SU-DHL-6 (cell line): ENCODE measurements around the gene PRR23A.

ENCODE experiments used
- H2AFZ ChIP-seq: fragments of 200-600 bp; sonication (generic); 2 replicates; pipeline ENCODE4 v1.6.1; 2014; ENCODE audit warnings: low read depth, mild to moderate bottlenecking, moderate library complexity, mixed read lengths, antibody characterized with exemption, low read length; ENCODE audit not compliant: severe bottlenecking
- H3F3A ChIP-seq: fragments of 200-600 bp; shearing (Covaris generic); 2 replicates; pipeline ENCODE4 v1.6.0; 2016; ENCODE audit warnings: antibody characterized with exemption, mild to moderate bottlenecking; ENCODE audit not compliant: insufficient read depth
- H3K27ac ChIP-seq: fragments of 200-600 bp; sonication (generic); 2 replicates; pipeline ENCODE4 v1.5.1; 2016; ENCODE audit warnings: low read depth, mild to moderate bottlenecking, low read length, moderate library complexity, mixed read lengths
- H3K27me3 ChIP-seq: fragments of 200-600 bp; sonication (generic), shearing (Covaris generic); 2 replicates; pipeline ENCODE4 v1.6.0; 2014; ENCODE audit warnings: mild to moderate bottlenecking, low read length
- H3K36me3 ChIP-seq: fragments of 200-600 bp; sonication (generic); 2 replicates; pipeline ENCODE4 v1.6.1; 2014; ENCODE audit warnings: mild to moderate bottlenecking, low read length, mixed read lengths
- H3K4me2 ChIP-seq: fragments of 300-600, 200-600 bp; shearing (Covaris generic), sonication (generic); 2 replicates; pipeline ENCODE4 v1.6.0; 2014; ENCODE audit warnings: low read length, low read depth, mild to moderate bottlenecking; ENCODE audit not compliant: poor library complexity, severe bottlenecking
- H3K4me3 ChIP-seq: fragments of 200-600 bp; sonication (generic); 2 replicates; pipeline ENCODE4 v1.5.1; 2014; ENCODE audit warnings: antibody characterized with exemption, low read length, mild to moderate bottlenecking, mixed read lengths; ENCODE audit not compliant: insufficient read depth, poor library complexity, severe bottlenecking
- H3K79me2 ChIP-seq: fragments of 200-600 bp; sonication (generic); 2 replicates; pipeline ENCODE4 v1.6.1; 2014; ENCODE audit warnings: mild to moderate bottlenecking, low read length, moderate library complexity; ENCODE audit not compliant: insufficient read depth
- H3K9ac ChIP-seq: fragments of 200-600 bp; sonication (generic); 2 replicates; pipeline ENCODE4 v1.7.0; 2014; ENCODE audit warnings: mild to moderate bottlenecking, low read length
- H3K9me2 ChIP-seq: fragments of 200-600 bp; sonication (generic); replicated peaks from 2 replicates; pipeline ENCODE4 v1.6.1; 2014; ENCODE audit warnings: low read length; ENCODE audit not compliant: insufficient read depth
- H3K9me3 ChIP-seq: fragments of 200-600 bp; sonication (generic); 2 replicates; pipeline ENCODE4 v1.6.1; 2014; ENCODE audit warnings: low read length, mixed read lengths; ENCODE audit not compliant: insufficient read depth
- H4K20me1 ChIP-seq: fragments of 200-600 bp; sonication (generic); 2 replicates; pipeline ENCODE4 v1.6.1; 2014; ENCODE audit warnings: low read depth, mild to moderate bottlenecking, antibody characterized with exemption, low read length, moderate library complexity, mixed read lengths
- CTCF ChIP-seq: fragments of 200-600 bp; sonication (generic); IDR thresholded peaks from one replicate; pipeline ENCODE4 v1.5.1; 2017; ENCODE audit warnings: antibody characterized with exemption, mild to moderate bottlenecking, low read length, moderate library complexity; ENCODE audit not compliant: insufficient read depth, poor library complexity, severe bottlenecking
- EZH2phosphoT487 ChIP-seq: fragments of 200-600 bp; sonication (generic), shearing (Covaris generic); conservative IDR thresholded peaks from 2 replicates; pipeline ENCODE4 v1.6.1; 2018; ENCODE audit warnings: mild to moderate bottlenecking, antibody characterized with exemption, low read length, moderate library complexity, mixed read lengths

The PRR23A gene

GRCh38 chr3:139006051-139006716 lies at the start of gene PRR23A:
Gene PRR23A (minus strand): TSS chr3:139006268. CDS start chr3:139006268, 0 bp downstream.
- no peak for TF ChIP-seq CTCF
- TF ChIP-seq EZH2phosphoT487: no peak
- no peak within 1 kb of the TSS for H2AFZ ChIP-seq
- no peak within 1 kb of the TSS for H3K4me2 ChIP-seq
- no peak within 1 kb of the TSS for H3K4me3 ChIP-seq
- H3K9me2 ChIP-seq: no peaks in the 10 kb centered on the region
- no peak within 1 kb of the TSS for H3K9ac ChIP-seq
- no peaks in the 10 kb centered on the region for H3K9me3 ChIP-seq
- no peaks in the 10 kb centered on the region for H3K27me3 ChIP-seq
- no peak within 1 kb of the TSS for H3K27ac ChIP-seq
- H4K20me1 ChIP-seq: no peaks in the 10 kb centered on the region
- H3K79me2 ChIP-seq: no peaks in the 10 kb centered on the region
- no peaks in the 10 kb centered on the region for H3K36me3 ChIP-seq
- H3F3A ChIP-seq: no peaks in the 10 kb centered on the region

GRCh38 chr3:139052802-139053600 lies 46.9 kb upstream of the PRR23A start:
- no peaks in the 10 kb centered on the region for H3K36me3 ChIP-seq
- no peak for TF ChIP-seq EZH2phosphoT487
- no peak for TF ChIP-seq CTCF
- H3K4me3 ChIP-seq: no peak overlapping the region
- H4K20me1 ChIP-seq: no peaks in the 10 kb centered on the region
- no peak overlapping the region for H2AFZ ChIP-seq
- no peaks in the 10 kb centered on the region for H3K9me2 ChIP-seq
- no peaks in the 10 kb centered on the region for H3F3A ChIP-seq
- H3K27ac ChIP-seq: no peak overlapping the region
- H3K4me2 ChIP-seq: no peak overlapping the region
- peaks cover 4% of the 10 kb centered on the region; the same call in 1 of the 2 replicates for H3K9me3 ChIP-seq
- no peaks in the 10 kb centered on the region for H3K27me3 ChIP-seq
- no peaks in the 10 kb centered on the region for H3K79me2 ChIP-seq
- no peak overlapping the region for H3K9ac ChIP-seq

GRCh38 chr3:139044366-139045210 lies 38.5 kb upstream of the PRR23A start, which contains the start of gene PRR23C:
Gene PRR23C (minus strand): TSS chr3:139044892. CDS start chr3:139044620, 272 bp downstream.
- Histone ChIP-seq H3K9me3 (no peaks in the 10 kb centered on the region), H3K79me2 (no peaks in the 10 kb centered on the region), H3K27me3 (no peaks in the 10 kb centered on the region), H3K4me2 (no peak within 1 kb of the TSS), H3F3A (no peaks in the 10 kb centered on the region), H3K9me2 (no peaks in the 10 kb centered on the region), H3K36me3 (no peaks in the 10 kb centered on the region), H3K27ac (no peak within 1 kb of the TSS), H4K20me1 (no peaks in the 10 kb centered on the region), H2AFZ (no peak within 1 kb of the TSS), H3K9ac (no peak within 1 kb of the TSS), H3K4me3 (no peak within 1 kb of the TSS)
- TF ChIP-seq EZH2phosphoT487: no peak
- TF ChIP-seq CTCF: no peak
